H9 (cell line): ENCODE results near the gene MARCKS. TPM values are rescaled to one million over a fixed set of nuclear protein-coding genes. Genes with fewer than 3 reads are reported as not detected.

ENCODE experiments used
- DNase-seq: peaks from one replicate; pipeline ENCODE4 v3.0.0-alpha.2; 2017
- H2AFZ ChIP-seq: one replicate; pipeline ENCODE4 v1.6.1; 2013; ENCODE audit warnings: mild to moderate bottlenecking, low read length, control low read depth, moderate library complexity
- H2AK5ac ChIP-seq: 2 replicates; pipeline ENCODE4 v1.6.1; 2013; ENCODE audit warnings: low read length, control low read depth, mixed read lengths; ENCODE audit not compliant: insufficient read length
- H2BK120ac ChIP-seq: one replicate; pipeline ENCODE4 v1.6.1; 2013; ENCODE audit warnings: low read depth, mild to moderate bottlenecking, low read length, control low read depth, inconsistent platforms; ENCODE audit not compliant: poor library complexity, severe bottlenecking
- H2BK12ac ChIP-seq: 2 replicates; pipeline ENCODE4 v1.6.1; 2013; ENCODE audit warnings: low read length, control low read depth, mixed read lengths, low read depth; ENCODE audit not compliant: insufficient read length
- H2BK15ac ChIP-seq: 2 replicates; pipeline ENCODE4 v1.6.1; 2013; ENCODE audit warnings: low read depth, low read length, control low read depth
- H2BK20ac ChIP-seq: one replicate; pipeline ENCODE4 v1.6.1; 2013; ENCODE audit warnings: low read depth, mild to moderate bottlenecking, low read length, control low read depth, inconsistent platforms; ENCODE audit not compliant: poor library complexity, severe bottlenecking
- H2BK5ac ChIP-seq: 2 replicates; pipeline ENCODE4 v1.6.1; 2013; ENCODE audit warnings: low read length, control low read depth, mixed read lengths; ENCODE audit not compliant: insufficient read length
- H3K14ac ChIP-seq: 2 replicates; pipeline ENCODE4 v1.6.1; 2013; ENCODE audit warnings: low read length, control low read depth; ENCODE audit not compliant: insufficient read depth
- H3K18ac ChIP-seq: 2 replicates; pipeline ENCODE4 v1.6.1; 2013; ENCODE audit warnings: low read depth, mild to moderate bottlenecking, mixed read lengths, low read length, control low read depth; ENCODE audit not compliant: insufficient read length
- H3K23ac ChIP-seq: 2 replicates; pipeline ENCODE4 v1.6.1; 2013; ENCODE audit warnings: low read length, control low read depth, mixed read lengths, low read depth; ENCODE audit not compliant: insufficient read length
- H3K23me2 ChIP-seq: 2 replicates; pipeline ENCODE4 v1.6.1; 2013; ENCODE audit warnings: low read depth, mild to moderate bottlenecking, mixed read lengths, low read length, control low read depth; ENCODE audit not compliant: insufficient read length, poor library complexity, severe bottlenecking
- H3K27ac ChIP-seq: 2 replicates; pipeline ENCODE4 v1.5.1; 2013; ENCODE audit warnings: low read length, control low read depth, mixed read lengths, low read depth; ENCODE audit not compliant: insufficient read length
- H3K27me3 ChIP-seq: 2 replicates; pipeline ENCODE4 v1.6.1; 2013; ENCODE audit warnings: low read length, control low read depth, inconsistent platforms; ENCODE audit not compliant: insufficient read depth
- H3K4ac ChIP-seq: 2 replicates; pipeline ENCODE4 v1.6.1; 2013; ENCODE audit warnings: low read depth, mild to moderate bottlenecking, control low read depth, inconsistent platforms, low read length, moderate library complexity
- H3K4me1 ChIP-seq: 2 replicates; pipeline ENCODE4 v1.6.1; 2013; ENCODE audit warnings: low read length, control low read depth, inconsistent platforms; ENCODE audit not compliant: insufficient read depth
- H3K4me2 ChIP-seq: 2 replicates; pipeline ENCODE4 v1.6.1; 2013; ENCODE audit warnings: low read length, control low read depth, mixed read lengths; ENCODE audit not compliant: insufficient read length, insufficient read depth
- H3K56ac ChIP-seq: 2 replicates; pipeline ENCODE4 v1.6.1; 2013; ENCODE audit warnings: low read depth, mild to moderate bottlenecking, mixed read lengths, low read length, control low read depth; ENCODE audit not compliant: insufficient read length
- H3K79me1 ChIP-seq: 2 replicates; pipeline ENCODE4 v1.6.1; 2013; ENCODE audit warnings: low read depth, mild to moderate bottlenecking, moderate library complexity, low read length, control low read depth, inconsistent platforms; ENCODE audit not compliant: insufficient read depth, poor library complexity, severe bottlenecking
- H3K79me2 ChIP-seq: 2 replicates; pipeline ENCODE4 v1.6.1; 2013; ENCODE audit warnings: low read length, control low read depth, inconsistent platforms; ENCODE audit not compliant: insufficient read depth
- H3K9ac ChIP-seq: 2 replicates; pipeline ENCODE4 v1.6.1; 2013; ENCODE audit warnings: low read length, control low read depth, mixed read lengths; ENCODE audit not compliant: insufficient read length; ENCODE audit errors: extremely low read depth
- H3K9me3 ChIP-seq: one replicate; pipeline ENCODE4 v1.6.1; 2013; ENCODE audit warnings: low read depth, low read length, inconsistent platforms; ENCODE audit not compliant: control insufficient read depth
- H3T11ph ChIP-seq: one replicate; pipeline ENCODE4 v1.6.1; 2013; ENCODE audit warnings: mild to moderate bottlenecking, low read length, control low read depth, inconsistent platforms
- H4K20me1 ChIP-seq: one replicate; pipeline ENCODE4 v1.6.1; 2013; ENCODE audit not compliant: control insufficient read depth, insufficient read length, insufficient read depth
- H4K5ac ChIP-seq: 2 replicates; pipeline ENCODE4 v1.6.1; 2013; ENCODE audit warnings: low read depth, mild to moderate bottlenecking, mixed read lengths, low read length, control low read depth; ENCODE audit not compliant: insufficient read length
- H4K8ac ChIP-seq: replicated peaks from 2 replicates; pipeline ENCODE4 v1.6.1; 2013; ENCODE audit warnings: low read length, control low read depth, mixed read lengths, low read depth; ENCODE audit not compliant: insufficient read length
- H4K91ac ChIP-seq: 2 replicates; pipeline ENCODE4 v1.6.1; 2013; ENCODE audit warnings: low read depth, mild to moderate bottlenecking, moderate library complexity, mixed read lengths, low read length, control low read depth; ENCODE audit not compliant: insufficient read length
- H3K27ac Mint-ChIP-seq, 3 experiments: 2 replicates in 2 of 3; 3 replicates in 1 of 3; pipeline ENCODE4 v1.8.0; 2020 to 2021; ENCODE audit warnings: mixed read lengths in 3 of 3, mild to moderate bottlenecking in 1 of 3, moderate library complexity in 1 of 3
- H3K27me3 Mint-ChIP-seq: 2 replicates; pipeline ENCODE4 v1.8.0; 2021; ENCODE audit warnings: low read depth, mild to moderate bottlenecking, moderate library complexity, mixed read lengths
- H3K36me3 Mint-ChIP-seq, 3 experiments: 2 replicates in 2 of 3; 3 replicates in 1 of 3; pipeline ENCODE4 v1.8.0; 2020 to 2021; ENCODE audit warnings: low read depth in 3 of 3, mixed read lengths in 3 of 3; ENCODE audit not compliant: insufficient read depth in 1 of 3
- H3K4me1 Mint-ChIP-seq, 2 experiments: 2 replicates each; pipeline ENCODE4 v1.8.0; 2020; ENCODE audit warnings: mixed read lengths in 2 of 2
- H3K4me3 Mint-ChIP-seq, 2 experiments: 2 replicates in 1 of 2; 3 replicates in 1 of 2; pipeline ENCODE4 v1.8.0; 2020 to 2021; ENCODE audit warnings: mild to moderate bottlenecking in 2 of 2, mixed read lengths in 2 of 2, moderate library complexity in 1 of 2
- H3K9me3 Mint-ChIP-seq, 2 experiments: 2 replicates in 1 of 2; 3 replicates in 1 of 2; pipeline ENCODE4 v1.8.0; 2020; ENCODE audit warnings: mild to moderate bottlenecking in 2 of 2, mixed read lengths in 2 of 2, moderate library complexity in 1 of 2
- CTCF ChIP-seq: fragments of 200-600 bp; sonication (generic); conservative IDR thresholded peaks from 3 replicates; pipeline ENCODE4 v1.8.0; 2021; ENCODE audit warnings: antibody characterized with exemption, mild to moderate bottlenecking
- total RNA-seq: library from RNA; stranded (reverse); gene quantifications from 2 replicates; pipeline ENCODE4 v1.2.1, GENCODE V29; 2021

The MARCKS gene
- total RNA-seq, 1 experiment from 2014 or later, result 164 TPM

- Histone ChIP-seq H2BK15ac (no peak overlapping the region), H3K9ac (no peak overlapping the region), H3K4me2 (no peak overlapping the region), H3K14ac (no peak overlapping the region), H3K23me2 (no peaks in the 10 kb centered on the region), H2AK5ac (no peak overlapping the region), H4K8ac (no peak overlapping the region), H4K20me1 (no peaks in the 10 kb centered on the region), H3K4me1 (no peaks in the 10 kb centered on the region), H3K27me3 (no peaks in the 10 kb centered on the region), H2BK20ac (no peak overlapping the region), H4K5ac (no peak overlapping the region), H3K56ac (no peak overlapping the region), H3K27ac (no peak overlapping the region), H3T11ph (no peak overlapping the region), H2BK5ac (no peak overlapping the region), H3K79me2 (no peaks in the 10 kb centered on the region), H3K9me3 (no peaks in the 10 kb centered on the region), H3K18ac (no peak overlapping the region), H2AFZ (no peak overlapping the region), H3K4ac (no peak overlapping the region), H3K79me1 (no peaks in the 10 kb centered on the region), H2BK12ac (no peak overlapping the region), H4K91ac (no peak overlapping the region), H3K23ac (no peak overlapping the region), H2BK120ac (no peak overlapping the region)
- no peak for TF ChIP-seq CTCF
- Mint-ChIP-seq H3K36me3 (no peaks in the 10 kb centered on the region; a peak in 2 of 7 replicates), H3K9me3 (peaks cover 0 to 13% of the 10 kb centered on the region in 2 experiments; a peak in 3 of 5 replicates), H3K4me1 (no peaks in the 10 kb centered on the region), H3K4me3 (no peak overlapping the region), H3K27ac (no peak overlapping the region), H3K27me3 (no peaks in the 10 kb centered on the region)
- DNase-seq, result no peak
Observed at GRCh38 chr6:113888493-113888892, 31.3 kb downstream of the MARCKS start.
